Endothelial cell of umbilical vein (primary cell): ENCODE data around the gene GPLD1. TPM values are rescaled to one million over a fixed set of nuclear protein-coding genes. Genes with fewer than 3 reads are reported as not detected.

Source experiments
- BruUV-seq: library from RNA; stranded (reverse); fragments of 400-500 nt; replicated peaks from 2 replicates; lab custom pipeline; 2021; lab: Mats Ljungman, UMichigan
- CTCF ChIA-PET: fragments of 300-600, 350-600 bp; sonication (Branson Sonifier 250); formaldehyde crosslinking; loops from one replicate; lab custom pipeline; 2021; ENCODE audit warnings: antibody characterized with exemption, inconsistent platforms; lab: Charles Lee
- POLR2A ChIA-PET: fragments of 300-600, 350-600 bp; sonication (Branson Sonifier 250); formaldehyde crosslinking; loops from one replicate; lab custom pipeline; 2021; ENCODE audit warnings: antibody characterized with exemption, inconsistent platforms; lab: Charles Lee
- DNase-seq: peaks from one replicate; pipeline ENCODE4 v3.0.0-alpha.2; 2011; ENCODE audit warnings: low read depth, low spot score
- FAIRE-seq: peaks from 2 replicates; lab custom pipeline; 2011; peaks lifted over from hg19 to GRCh38; lab: Jason Lieb, UNC
- H2AFZ ChIP-seq: 2 replicates; pipeline ENCODE4 v1.6.0; 2012; ENCODE audit warnings: low read depth, low read length, control low read depth, inconsistent platforms
- H3K27ac ChIP-seq: 2 replicates; pipeline ENCODE4 v1.5.1; 2011; ENCODE audit warnings: low read depth, mild to moderate bottlenecking, control low read depth, low read length, moderate library complexity; ENCODE audit not compliant: insufficient read depth
- H3K27me3 ChIP-seq, 2 experiments: 2 replicates each; pipeline versions ENCODE4 v1.6.0 to v1.6.1; 2011; ENCODE audit warnings: low read length in 2 of 2, mixed read lengths in 1 of 2; ENCODE audit not compliant: control insufficient read depth in 2 of 2, insufficient read depth in 2 of 2
- H3K36me3 ChIP-seq, 2 experiments: 2 replicates in 1 of 2; 3 replicates in 1 of 2; pipeline ENCODE4 v1.5.1; 2011; ENCODE audit warnings: low read length in 2 of 2, mild to moderate bottlenecking in 1 of 2, moderate library complexity in 1 of 2; ENCODE audit not compliant: control insufficient read depth in 2 of 2, insufficient read depth in 2 of 2; ENCODE audit errors: extremely low read depth in 1 of 2
- H3K4me1 ChIP-seq: 3 replicates; pipeline ENCODE4 v1.5.1; 2011; ENCODE audit warnings: mild to moderate bottlenecking, low read length; ENCODE audit not compliant: control insufficient read depth, insufficient read depth; ENCODE audit errors: extremely low read depth
- H3K4me2 ChIP-seq: 2 replicates; pipeline ENCODE4 v1.6.1; 2011; ENCODE audit warnings: low read length, control low read depth, mixed read lengths; ENCODE audit not compliant: insufficient read depth
- H3K4me3 ChIP-seq, 3 experiments: fragments of 200-600 bp in 1 of 3; sonication (generic), shearing (Covaris generic) in 1 of 3; replicated peaks in 1 of 3; 2 replicates each; pipeline ENCODE4 v1.5.1; 2011 to 2016; ENCODE audit warnings: control low read depth in 3 of 3, low read length in 3 of 3, mild to moderate bottlenecking in 2 of 3, inconsistent platforms in 1 of 3, low read depth in 1 of 3, moderate library complexity in 1 of 3; ENCODE audit not compliant: insufficient read depth in 1 of 3
- H3K79me2 ChIP-seq: 2 replicates; pipeline ENCODE4 v1.6.0; 2012; ENCODE audit warnings: low read length, inconsistent platforms; ENCODE audit not compliant: control insufficient read depth, insufficient read depth
- H3K9ac ChIP-seq: replicated peaks from 2 replicates; pipeline ENCODE3; 2011; ENCODE audit warnings: low read length, control low read depth; ENCODE audit not compliant: insufficient read depth; ENCODE audit errors: extremely low read depth
- H3K9me1 ChIP-seq: replicated peaks from 3 replicates; pipeline ENCODE4 v1.6.0; 2011; ENCODE audit warnings: mild to moderate bottlenecking, low read length; ENCODE audit not compliant: control insufficient read depth, insufficient read depth; ENCODE audit errors: extremely low read depth
- H3K9me3 ChIP-seq: replicated peaks from 2 replicates; pipeline ENCODE4 v1.5.1; 2012; ENCODE audit warnings: low read length, inconsistent platforms; ENCODE audit not compliant: control insufficient read depth, insufficient read depth
- H4K20me1 ChIP-seq: replicated peaks from 2 replicates; pipeline ENCODE3; 2011; ENCODE audit warnings: mild to moderate bottlenecking, low read length; ENCODE audit not compliant: control insufficient read depth, insufficient read depth; ENCODE audit errors: extremely low read depth
- CTCF ChIP-seq, 2 donors: IDR thresholded peaks; 1 replicate in 1 of 2; 2 replicates in 1 of 2; pipeline ENCODE4 v1.5.1; 2011; ENCODE audit warnings: low read length in 2 of 2, mild to moderate bottlenecking in 2 of 2, moderate library complexity in 2 of 2, control low read depth in 1 of 2, inconsistent platforms in 1 of 2, low read depth in 1 of 2; ENCODE audit not compliant: insufficient read depth in 1 of 2; ENCODE audit errors: extremely low read depth in 1 of 2
- EZH2 ChIP-seq: IDR thresholded peaks from 2 replicates; pipeline ENCODE4 v1.6.1; 2012; ENCODE audit warnings: borderline replicate concordance, low read depth, mild to moderate bottlenecking, moderate library complexity, low read length, inconsistent platforms; ENCODE audit not compliant: severe bottlenecking
- FOS ChIP-seq: IDR thresholded peaks from 2 replicates; pipeline ENCODE4 v1.6.1; 2011; ENCODE audit warnings: mild to moderate bottlenecking, low read length, moderate library complexity, borderline replicate concordance; ENCODE audit not compliant: insufficient read depth
- GATA2 ChIP-seq: IDR thresholded peaks from 2 replicates; pipeline ENCODE4 v1.7.0; 2011; ENCODE audit warnings: low read depth, mild to moderate bottlenecking, moderate library complexity, mixed read lengths, low read length; ENCODE audit not compliant: insufficient read length, insufficient read depth
- JUN ChIP-seq: IDR thresholded peaks from 2 replicates; pipeline ENCODE4 v1.6.1; 2011; ENCODE audit warnings: borderline replicate concordance, low read depth; ENCODE audit not compliant: insufficient read length, insufficient read depth
- MYC ChIP-seq: IDR thresholded peaks from one replicate; pipeline ENCODE4 v1.6.1; 2011; ENCODE audit warnings: mild to moderate bottlenecking, low read depth, low read length
- POLR2A ChIP-seq: IDR thresholded peaks from 2 replicates; pipeline ENCODE4 v1.6.1; 2012; ENCODE audit warnings: low read depth, mild to moderate bottlenecking, control low read depth, low read length
- POLR2AphosphoS5 ChIP-seq: IDR thresholded peaks from 2 replicates; pipeline ENCODE4 v1.6.1; 2012; ENCODE audit warnings: low read depth, mild to moderate bottlenecking, control low read depth, low read length, moderate library complexity; ENCODE audit not compliant: insufficient read depth
- dilution Hi-C: fragments of 300-500 bp; cut with MboI; formaldehyde crosslinking; loops from one replicate; pipeline ENCODE4 v1.15.0; 2019; ENCODE audit warnings: low sequenced_read_pairs; ENCODE audit not compliant: extremely low pct_ligation_motif_present
- intact Hi-C: fragments of 100-400 bp; cut with micrococcal nuclease; formaldehyde crosslinking; loops from one replicate; pipeline ENCODE4 v1.10.0; 2022
- polyA plus RNA-seq, 4 experiments: library from polyadenylated mRNA; depleted of rRNA in 3 of 4; stranded (reverse) in 3 of 4; unstranded in 1 of 4; fragments of >200 nt; gene quantifications; 2 replicates each; pipeline versions ENCODE4 v1.2.1 to v1.2.3, GENCODE V29; 2011 to 2012; ENCODE audit warnings: missing spikeins in 1 of 4
- total RNA-seq: library from RNA; stranded (reverse); gene quantifications from 2 replicates; pipeline ENCODE4 v1.2.3, GENCODE V29; 2021
- TF ChIP-seq, protein P1 (sequence below): IDR thresholded peaks from 2 replicates; pipeline ENCODE4 v1.6.1; 2011; ENCODE audit not compliant: insufficient read depth, insufficient read length

GPLD1 gene
- total and polyA plus RNA-seq, 2 donors (not counting 3 experiments of a cell fraction or from before 2014, with no cell fraction given) = 0.03 to 0.53 TPM

GRCh38 chr6:24445704-24446103, 43.7 kb downstream of the GPLD1 start:
- no peak overlapping the region for H2AFZ ChIP-seq
- H3K36me3 ChIP-seq = no peaks in the 10 kb centered on the region
- H3K27me3 ChIP-seq = no peaks in the 10 kb centered on the region
- H3K4me2 ChIP-seq = no peak overlapping the region
- H3K9ac ChIP-seq = no peak overlapping the region
- H3K79me2 ChIP-seq = no peaks in the 10 kb centered on the region
- no TSS peak for BruUV-seq
- H3K4me3 ChIP-seq = no peak overlapping the region
- H3K27ac ChIP-seq = no peak overlapping the region
- ChIA-PET CTCF (no interaction called here), POLR2A (no interaction called here)
- no peak for TF ChIP-seq MYC
- TF ChIP-seq, protein P1, sequence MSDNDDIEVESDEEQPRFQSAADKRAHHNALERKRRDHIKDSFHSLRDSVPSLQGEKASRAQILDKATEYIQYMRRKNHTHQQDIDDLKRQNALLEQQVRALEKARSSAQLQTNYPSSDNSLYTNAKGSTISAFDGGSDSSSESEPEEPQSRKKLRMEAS = no peak
- TF ChIP-seq GATA2 = no peak
- no peak for TF ChIP-seq JUN
- no peak for TF ChIP-seq CTCF (IDR thresholded peaks at IDR 0.05; ENCODE audit: extremely low read depth in 1 of 2, insufficient read depth in 1 of 2, low read depth in 1 of 2, low read length in 2 of 2)
- no peak for TF ChIP-seq FOS
- no peak for TF ChIP-seq POLR2AphosphoS5
- TF ChIP-seq EZH2 = no peak
- TF ChIP-seq POLR2A = no peak
- H3K9me3 ChIP-seq = no peaks in the 10 kb centered on the region
- no peaks in the 10 kb centered on the region for H3K9me1 ChIP-seq
- DNase-seq = no peak
- intact Hi-C loops = no loop called here
- H4K20me1 ChIP-seq = no peaks in the 10 kb centered on the region
- dilution Hi-C loops = no loop called here
- H3K4me1 ChIP-seq = no peaks in the 10 kb centered on the region
- FAIRE-seq = no peak
